SK-N-SH (cell line): ENCODE results near the gene PROSER3. TPM values are rescaled to one million over a fixed set of nuclear protein-coding genes. Genes with fewer than 3 reads are reported as not detected.

ENCODE experiments used
- CTCF ChIA-PET: fragments of 300-600, 350-600 bp; formaldehyde crosslinking; extraction: SDS; loops from one replicate; lab custom pipeline; 2021; lab: Yijun Ruan, JAX
- POLR2A ChIA-PET: fragments of 350-600 bp; sonication (Branson Sonifier 250); formaldehyde crosslinking; extraction: SDS; loops from one replicate; lab custom pipeline; 2020; ENCODE audit warnings: antibody characterized with exemption, inconsistent platforms; lab: Yijun Ruan, JAX
- DNase-seq: peaks from one replicate; pipeline ENCODE4 v3.0.0; 2012
- H2AFZ ChIP-seq: fragments of 200-600 bp; sonication (generic); 2 replicates; pipeline ENCODE4 v1.8.1; 2016; ENCODE audit warnings: antibody characterized with exemption, mild to moderate bottlenecking, low read depth
- H3F3A ChIP-seq: fragments of 200-600 bp; sonication (generic); replicated peaks from 2 replicates; pipeline ENCODE3; 2016; ENCODE audit warnings: antibody characterized with exemption, mild to moderate bottlenecking; ENCODE audit not compliant: insufficient read depth
- H3K27ac ChIP-seq, 2 experiments: fragments of 200-500 bp in 1 of 2; fragments of 200-600 bp in 1 of 2; sonication (Bioruptor generic) in 1 of 2; sonication (generic), shearing (Covaris generic) in 1 of 2; 2 replicates each; pipeline versions ENCODE4 v1.5.1 to v1.6.1; 2014 to 2016; ENCODE audit warnings: low read depth in 2 of 2, inconsistent platforms in 1 of 2, low read length in 1 of 2, mild to moderate bottlenecking in 1 of 2, mixed read lengths in 1 of 2
- H3K27me3 ChIP-seq: fragments of 200-600 bp; sonication (generic), shearing (Covaris generic); 2 replicates; pipeline ENCODE4 v1.6.1; 2016; ENCODE audit warnings: mixed run types; ENCODE audit not compliant: insufficient read depth
- H3K36me3 ChIP-seq, 2 experiments: fragments of 200-500 bp in 1 of 2; fragments of 200-600 bp in 1 of 2; sonication (Bioruptor generic) in 1 of 2; sonication (generic) in 1 of 2; replicated peaks in 1 of 2; 2 replicates each; pipeline versions ENCODE3 to v1.5.1; 2014 to 2016; ENCODE audit warnings: low read length in 1 of 2, mild to moderate bottlenecking in 1 of 2; ENCODE audit not compliant: insufficient read depth in 2 of 2, control insufficient read depth in 1 of 2
- H3K4me1 ChIP-seq, 2 experiments: fragments of 200-500 bp in 1 of 2; fragments of 200-600 bp in 1 of 2; sonication (Bioruptor generic) in 1 of 2; sonication (generic), shearing (Covaris generic) in 1 of 2; 2 replicates each; pipeline versions ENCODE4 v1.5.1 to v1.6.1; 2014 to 2016; ENCODE audit warnings: low read depth in 1 of 2, low read length in 1 of 2, mixed run types in 1 of 2; ENCODE audit not compliant: insufficient read depth in 2 of 2, control insufficient read depth in 1 of 2
- H3K4me2 ChIP-seq: fragments of 200-600 bp; sonication (generic), shearing (Covaris generic); 2 replicates; pipeline ENCODE4 v1.6.1; 2017; ENCODE audit warnings: mixed run types
- H3K4me3 ChIP-seq, 2 experiments: fragments of 200-500 bp in 1 of 2; fragments of 200-600 bp in 1 of 2; sonication (Bioruptor generic) in 1 of 2; sonication (generic), shearing (Covaris generic) in 1 of 2; 2 replicates each; pipeline versions ENCODE4 v1.5.1 to v1.8.1; 2014 to 2016; ENCODE audit warnings: low read depth in 2 of 2, inconsistent platforms in 1 of 2, low read length in 1 of 2, mild to moderate bottlenecking in 1 of 2, mixed read lengths in 1 of 2, moderate library complexity in 1 of 2
- H3K79me2 ChIP-seq: fragments of 200-600 bp; sonication (generic); 2 replicates; pipeline ENCODE4 v1.8.1; 2017; ENCODE audit warnings: mild to moderate bottlenecking; ENCODE audit not compliant: insufficient read depth
- H3K9ac ChIP-seq: fragments of 200-600 bp; sonication (generic); 2 replicates; pipeline ENCODE4 v1.6.1; 2017; ENCODE audit warnings: mixed run types
- H3K9me2 ChIP-seq: fragments of 200-600 bp; sonication (generic); 2 replicates; pipeline ENCODE4 v1.6.1; 2017; ENCODE audit warnings: mixed run types
- H3K9me3 ChIP-seq: fragments of 200-600 bp; sonication (generic); 2 replicates; pipeline ENCODE4 v1.6.1; 2017; ENCODE audit warnings: mixed run types, mild to moderate bottlenecking, moderate library complexity
- H4K20me1 ChIP-seq: fragments of 200-600 bp; sonication (generic); 2 replicates; pipeline ENCODE4 v1.6.1; 2017; ENCODE audit warnings: mild to moderate bottlenecking, mixed run types; ENCODE audit not compliant: insufficient read depth
- FOXJ3 ChIP-seq: sonication (generic); formaldehyde crosslinking; IDR thresholded peaks from 2 replicates; pipeline ENCODE4 v1.5.1; 2020; ENCODE audit warnings: mild to moderate bottlenecking, missing genetic modification reagents
- FOXM1 ChIP-seq: IDR thresholded peaks from 2 replicates; pipeline ENCODE4 v1.4.0; 2012; ENCODE audit warnings: low read depth, mild to moderate bottlenecking
- MAX ChIP-seq: IDR thresholded peaks from 2 replicates; pipeline ENCODE4 v1.4.0; 2012; ENCODE audit warnings: low read depth
- POLR2AphosphoS5 ChIP-seq: IDR thresholded peaks from 2 replicates; pipeline ENCODE4 v1.6.1; 2012; ENCODE audit warnings: low read depth, low read length
- RAD21 ChIP-seq: IDR thresholded peaks from 2 replicates; pipeline ENCODE4 v1.6.1; 2012; ENCODE audit warnings: mild to moderate bottlenecking, low read length
- REST ChIP-seq: IDR thresholded peaks from 2 replicates; pipeline ENCODE4 v1.6.1; 2012; ENCODE audit warnings: mild to moderate bottlenecking, low read depth, low read length, moderate library complexity
- RXRA ChIP-seq: IDR thresholded peaks from 2 replicates; pipeline ENCODE4 v1.4.0; 2012; ENCODE audit warnings: low read depth, mild to moderate bottlenecking, borderline replicate concordance
- SMC3 ChIP-seq: IDR thresholded peaks from 2 replicates; pipeline ENCODE4 v1.6.1; 2012; ENCODE audit warnings: low read depth, low read length, improper control_type of control experiment
- TAF1 ChIP-seq: IDR thresholded peaks from 2 replicates; pipeline ENCODE4 v1.6.1; 2012; ENCODE audit warnings: low read depth, mild to moderate bottlenecking, low read length, moderate library complexity, borderline replicate concordance
- TCF12 ChIP-seq: IDR thresholded peaks from 2 replicates; pipeline ENCODE4 v1.4.0; 2012
- TEAD4 ChIP-seq: IDR thresholded peaks from 2 replicates; pipeline ENCODE4 v1.4.0; 2012; ENCODE audit warnings: mild to moderate bottlenecking, borderline replicate concordance; ENCODE audit not compliant: insufficient read depth
- USF2 ChIP-seq: fragments of 150-350 bp; IDR thresholded peaks from 2 replicates; pipeline ENCODE4 v1.6.1; 2017; ENCODE audit warnings: antibody characterized with exemption, low read length, low read depth, borderline replicate concordance
- WGBS: methylation state at CpG from one replicate; pipeline ENCODE4 v1.1.6; 2017; ENCODE audit warnings: low lambda C conversion rate; 5-methylcytosine and 5-hydroxymethylcytosine counted together
- polyA plus RNA-seq, 3 experiments: library from polyadenylated mRNA; depleted of rRNA; stranded (reverse); fragments of >200 nt; gene quantifications; 2 replicates each; pipeline ENCODE4 v1.2.3, GENCODE V29; 2012

PROSER3 gene
- polyA plus RNA-seq, 1 of the 3 experiments (the other 2 are of a cell fraction) = 12.5 TPM

GRCh38 chr19:35739275-35740107 lies 18.5 kb upstream of the PROSER3 start (continued):
- no peak for TF ChIP-seq REST
- no peak for TF ChIP-seq TEAD4

GRCh38 chr19:35740108-35740422 lies 17.9 kb upstream of the PROSER3 start:
- POLR2A ChIA-PET = interaction anchor here (0.7 to 2.0 kb wide), 10 partner anchors 10 to 129 kb away, joined by 3 to 10 read pairs (median 4); partner anchors contain the start of genes COX6B1 and HSPB6
- Histone ChIP-seq H3K9ac (peak overlapping the region; percentile 67; the same call in 1 of the 2 replicates), H3K4me1 (peaks cover 4 to 18% of the 10 kb centered on the region in 2 experiments; a peak in 2 of 4 replicates), H3K27me3 (no peaks in the 10 kb centered on the region), H3K27ac (peak overlapping the region in 1 of 2 experiments; percentile 76; a peak in 2 of 4 replicates), H3K79me2 (no peaks in the 10 kb centered on the region; the same call in 1 of the 2 replicates), H3K9me2 (no peaks in the 10 kb centered on the region), H3K36me3 (peaks cover 6 to 35% of the 10 kb centered on the region in 2 experiments), H3F3A (peaks cover 12% of the 10 kb centered on the region), H3K9me3 (no peaks in the 10 kb centered on the region), H4K20me1 (no peaks in the 10 kb centered on the region), H2AFZ (peak overlapping the region; percentile 82), H3K4me2 (peak overlapping the region; percentile 97), H3K4me3 (peak overlapping the region; percentile 63 to 88)
- WGBS = 4% methylated on average over 15 of the region's 16 CpGs
- DNase-seq = no peak
- TF ChIP-seq SMC3 (no peak), TCF12 (no peak), RXRA (no peak), TEAD4 (no peak), FOXJ3 (CRISPR knock-in tag) (no peak), FOXM1 (no peak), TAF1 (no peak; the same call in 1 of the 2 replicates), RAD21 (no peak), MAX (no peak), USF2 (no peak), POLR2AphosphoS5 (no peak)
- CTCF ChIA-PET = interaction anchor here (0.7 to 1.6 kb wide), 6 partner anchors 13 to 696 kb away, joined by 3 to 7 read pairs (median 4); no protein-coding TSS in a partner anchor
